Heart left ventricle (tissue), 16 donors: Measurements from ENCODE around the gene OR2L13. TPM values are rescaled to one million over a fixed set of nuclear protein-coding genes. Genes with fewer than 3 reads are reported as not detected.
"Not testable (repeated sequence)": the region's sequence is repeated elsewhere in the genome, so short reads cannot be mapped to it uniquely, and the experiment has no call there.

Experiments
- ATAC-seq, 4 donors: fragments of 200-7000 bp; cut with Tn5 transposase; one replicate each; pipeline ENCODE4 v1.9.1; 2020 to 2022; ENCODE audit warnings: moderate library complexity in 4 of 4, mild to moderate bottlenecking in 3 of 4, moderate number of reproducible peaks in 1 of 4
- DNase-seq, 5 donors: peaks; one replicate each; pipeline ENCODE4 v3.0.0-alpha.2; 2020
- H3K27ac ChIP-seq, 12 donors: fragments of 200-600 bp; sonication (generic) in 4 of 12; one replicate each; pipeline versions ENCODE4 v1.5.0 to v1.8.0; 2016 to 2022; ENCODE audit warnings: mild to moderate bottlenecking in 2 of 12
- H3K27me3 ChIP-seq, 9 donors: fragments of 200-600 bp; sonication (generic) in 2 of 9; one replicate each; pipeline versions ENCODE4 v1.5.1 to v1.8.0; 2016 to 2022; ENCODE audit warnings: mild to moderate bottlenecking in 3 of 9
- H3K36me3 ChIP-seq, 9 donors: fragments of 200-600 bp; sonication (generic) in 2 of 9; one replicate each; pipeline versions ENCODE4 v1.5.0 to v1.8.0; 2018 to 2022; ENCODE audit warnings: mild to moderate bottlenecking in 2 of 9
- H3K4me1 ChIP-seq, 12 donors: fragments of 200-600 bp; sonication (generic) in 4 of 12; one replicate each; pipeline versions ENCODE4 v1.5.0 to v1.8.0; 2016 to 2022; ENCODE audit warnings: mild to moderate bottlenecking in 3 of 12
- H3K4me3 ChIP-seq, 12 donors: fragments of 200-600 bp; sonication (generic) in 4 of 12; one replicate each; pipeline versions ENCODE4 v1.5.0 to v1.8.0; 2017 to 2022; ENCODE audit warnings: mild to moderate bottlenecking in 9 of 12, moderate library complexity in 4 of 12
- H3K9me3 ChIP-seq, 12 donors: fragments of 200-600 bp; sonication (generic) in 4 of 12; one replicate each; pipeline versions ENCODE4 v1.5.0 to v1.8.0; 2016 to 2022; ENCODE audit warnings: mild to moderate bottlenecking in 1 of 12
- CTCF ChIP-seq, 12 donors: fragments of 200-600 bp; sonication (generic) in 4 of 12; IDR thresholded peaks; one replicate each; pipeline versions ENCODE4 v1.5.0 to v1.8.0; 2018 to 2022; ENCODE audit warnings: antibody characterized with exemption in 12 of 12, mild to moderate bottlenecking in 5 of 12
- POLR2A ChIP-seq, 2 donors: fragments of 450-650 bp; IDR thresholded peaks; one replicate each; pipeline ENCODE4 v1.6.1; 2017; ENCODE audit warnings: antibody characterized with exemption in 2 of 2, mild to moderate bottlenecking in 2 of 2, moderate library complexity in 2 of 2
- WGBS, 4 donors: extraction: QIAGEN DNeasy Blood & Tissue Kit in 2 of 4; methylation state at CpG; one replicate each; pipeline versions ENCODE4 v1.1.5 to v1.1.7; 2013 to 2018; 5-methylcytosine and 5-hydroxymethylcytosine counted together
- intact Hi-C, 10 donors: fragments of 100-400 bp; cut with DNase I; formaldehyde crosslinking; loops; one replicate each; pipeline versions ENCODE4 v1.11.1 to v1.14.2; 2022
- polyA plus RNA-seq, 2 donors: library from polyadenylated mRNA; stranded (reverse); fragments of 200-250 nt; gene quantifications; one replicate each; pipeline ENCODE4 v1.2.3, GENCODE V29; 2013
- total RNA-seq, 9 donors: library from RNA; depleted of rRNA in 2 of 9; stranded (reverse); fragments of >200 nt in 2 of 9; fragmentation: NEBNext Ultra II Directional in 3 of 9; extraction: Animal tissue kit (Norgen Biotek cat#: 25700) in 3 of 9; gene quantifications; one replicate each; pipeline versions ENCODE4 v1.1.0 to v1.2.4, GENCODE V29; 2016 to 2023
- donor health status: ischemic (EF 13 %, LVEDD 7.1; RV severe dilation, severe dysfunction).
- donor health status: healthy with polysubstance abuse.
- donor health status: DM: no; HTN: yes; CAD: no.
- donor health status: DM: no; HTN: no; CAD: no.
- donor health status: ischemic (EF 25% LVEDD 6.9; RV normal size, moderate dysfunction).
- donor health status: ischemic (EF 25% LVEDD 5.7; RV mildly dilated, moderate dysfunction).
- donor health status: healthy.
- donor health status: DM: yes; HTN: yes; CAD: no.
- donor health status: ischemic (EF 35%, LVEDD 5.7; RV mildly dilated, moderate dysfunction).
- donor health status: nonischemic (EF 11% LVEDD 7.7; RV severe dilation, severe dysfunction).
- donor health status: DM: yes; HTN: yes; CAD: no.
- donor health status: PGD.
- donor health status: ischemic (EF 29% LVEDD 5.4; RV normal size, mild dysfunction).
- donor health status: nonischemic (EF 23%, LVEDD 6.1; RV moderate dilation, normal function).

Gene OR2L13
- total and polyA plus RNA-seq, 11 donors = not detected

- no peak overlapping the region for H3K4me3 ChIP-seq
Observed at GRCh38 chr1:248054671-248055070, 40.3 kb upstream of the OR2L13 start.

GRCh38 chr1:248055261-248055660 is 39.7 kb upstream of the OR2L13 start:
- Histone ChIP-seq H3K4me3 (no peak overlapping the region), H3K27ac (no peak overlapping the region), H3K36me3 (no peaks in the 10 kb centered on the region), H3K4me1 (no peaks in the 10 kb centered on the region), H3K27me3 (no peaks in the 10 kb centered on the region), H3K9me3 (peaks cover 0 to 22% (median 1%) of the 10 kb centered on the region in 12 donors)
- DNase-seq = no peak
- intact Hi-C loops = no loop called here
- ATAC-seq = no peak
- 49 to 64% (median 55%) methylated on average over 2 of the region's 2 CpGs for WGBS, 4 donors
- TF ChIP-seq CTCF (IDR thresholded peaks at IDR 0.05) (no peak), POLR2A (IDR thresholded peaks at IDR 0.05) (no peak)

More at GRCh38 chr1:248054671-248055070, 40.3 kb upstream of the OR2L13 start:
- H3K9me3 ChIP-seq = peaks cover 0 to 22% (median 1%) of the 10 kb centered on the region in 12 donors
- H3K27ac ChIP-seq = no peak overlapping the region
- no peak for DNase-seq
- TF ChIP-seq POLR2A (IDR thresholded peaks at IDR 0.05) = no peak
- TF ChIP-seq CTCF (IDR thresholded peaks at IDR 0.05) = no peak
- H3K4me1 ChIP-seq = no peaks in the 10 kb centered on the region
- no peaks in the 10 kb centered on the region for H3K36me3 ChIP-seq
- no peak for ATAC-seq
- intact Hi-C loops = no loop called here
- no peaks in the 10 kb centered on the region for H3K27me3 ChIP-seq

GRCh38 chr1:248065071-248065470 is 29.9 kb upstream of the OR2L13 start:
- ATAC-seq (no peak), DNase-seq (no peak)
- no peaks in the 10 kb centered on the region for H3K27me3 ChIP-seq
- peaks cover 0 to 4% (median 0%) of the 10 kb centered on the region in 12 donors for H3K9me3 ChIP-seq
- WGBS, 4 donors = 63 to 69% (median 65%) methylated on average over 2 of the region's 2 CpGs
- H3K4me3 ChIP-seq = no peak overlapping the region
- H3K4me1 ChIP-seq = no peaks in the 10 kb centered on the region
- TF ChIP-seq POLR2A (IDR thresholded peaks at IDR 0.05) (no peak), CTCF (IDR thresholded peaks at IDR 0.05) (no peak)
- H3K27ac ChIP-seq = no peak overlapping the region
- intact Hi-C loops = no loop called here
- no peaks in the 10 kb centered on the region for H3K36me3 ChIP-seq

GRCh38 chr1:248065604-248066003 is 29.4 kb upstream of the OR2L13 start:
- ATAC-seq = no peak
- WGBS, 4 donors = 93 to 98% (median 96%) methylated on average over 3 of the region's 3 CpGs
- Histone ChIP-seq H3K9me3 (peaks cover 0 to 4% (median 0%) of the 10 kb centered on the region in 12 donors), H3K27me3 (no peaks in the 10 kb centered on the region), H3K27ac (no peak overlapping the region), H3K4me3 (no peak overlapping the region), H3K36me3 (no peaks in the 10 kb centered on the region), H3K4me1 (no peaks in the 10 kb centered on the region)
- no peak for DNase-seq
- intact Hi-C loops = no loop called here
- TF ChIP-seq CTCF (IDR thresholded peaks at IDR 0.05) (no peak), POLR2A (IDR thresholded peaks at IDR 0.05) (no peak)

GRCh38 chr1:248083864-248084263 is 11.1 kb upstream of the OR2L13 start:
- H3K4me3 ChIP-seq, H3K27ac ChIP-seq, ATAC-seq, H3K36me3 ChIP-seq, intact Hi-C loops, H3K4me1 ChIP-seq, H3K9me3 ChIP-seq, DNase-seq, H3K27me3 ChIP-seq: not testable (repeated sequence)
- 75 to 86% (median 80%) methylated on average over 4 to 12 of the region's 17 CpGs for WGBS, 4 donors
